ENCODE data around the gene LRWD1.

The LRWD1 gene

DNA sequence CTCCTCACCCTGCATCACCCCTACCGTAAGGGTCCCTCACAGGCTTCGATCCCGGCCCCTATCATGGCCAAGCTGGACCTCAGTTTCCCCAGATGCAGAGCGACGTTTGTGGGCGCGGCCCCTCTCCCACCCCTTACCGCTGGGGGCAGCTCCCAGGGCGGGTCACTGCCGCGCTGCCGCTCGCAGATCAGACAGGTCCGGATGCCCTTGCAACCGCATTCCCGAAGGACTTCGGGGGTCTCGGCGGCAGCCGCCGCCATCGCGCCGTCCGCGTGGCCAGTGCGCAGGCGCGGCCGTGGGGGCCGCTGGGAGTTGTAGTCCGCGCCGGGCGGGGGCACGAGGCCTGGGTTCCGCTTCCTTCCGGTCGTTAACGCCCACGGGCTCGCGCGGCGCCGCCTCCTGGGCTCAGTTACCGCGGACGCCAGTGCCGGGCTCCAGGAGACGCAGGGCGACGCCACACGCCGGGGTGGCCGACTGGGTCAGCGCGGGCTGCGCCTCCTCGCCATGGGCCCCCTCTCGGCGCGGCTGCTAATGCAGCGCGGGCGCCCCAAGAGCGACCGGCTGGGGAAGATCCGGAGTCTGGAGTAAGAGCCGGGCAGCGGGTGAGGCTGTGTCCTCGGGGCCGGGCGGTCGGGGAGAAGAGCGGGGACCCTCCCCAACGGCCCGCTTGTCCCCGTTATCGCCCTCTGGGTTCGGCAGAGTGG lies at the start of gene LRWD1, which contains the start of gene ALKBH4:
LRWD1 (plus strand) TSS at position 408 of the 704 bp plus-strand sequence; CDS start at position 505, 97 bp downstream.
ALKBH4 (minus strand) TSS at position 287 of the 704 bp plus-strand sequence; CDS start at position 260, 27 bp downstream.
- DNase-seq = peak; percentile 58

DNA sequence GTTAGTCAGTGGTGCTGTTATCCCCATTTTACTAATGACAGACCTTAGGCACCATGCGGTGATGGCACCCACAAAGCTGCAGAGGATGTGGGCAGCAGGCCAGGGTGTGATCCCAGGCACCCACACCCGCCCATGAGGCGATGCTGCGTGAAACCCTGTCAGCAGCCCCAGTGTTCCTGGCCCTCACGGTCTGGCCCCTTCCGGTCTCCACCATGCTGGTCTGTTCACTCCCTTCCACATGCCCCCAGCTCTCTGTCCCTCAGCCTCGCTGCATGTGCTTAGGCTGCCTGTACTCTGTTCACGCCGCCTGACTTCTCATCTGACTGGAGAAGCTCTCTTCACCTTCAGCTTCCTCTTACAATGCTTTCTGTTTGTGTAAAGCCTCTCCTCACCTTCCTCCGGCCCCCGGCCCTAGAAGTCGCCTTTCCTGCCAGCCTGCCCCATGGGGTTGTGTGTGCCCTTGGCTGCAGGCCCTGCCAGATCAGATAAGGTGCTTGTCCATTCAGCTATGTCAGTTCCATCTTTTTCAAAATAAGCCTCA lies 49.0 kb upstream of the LRWD1 start:
- DNase-seq = no peak

DNA sequence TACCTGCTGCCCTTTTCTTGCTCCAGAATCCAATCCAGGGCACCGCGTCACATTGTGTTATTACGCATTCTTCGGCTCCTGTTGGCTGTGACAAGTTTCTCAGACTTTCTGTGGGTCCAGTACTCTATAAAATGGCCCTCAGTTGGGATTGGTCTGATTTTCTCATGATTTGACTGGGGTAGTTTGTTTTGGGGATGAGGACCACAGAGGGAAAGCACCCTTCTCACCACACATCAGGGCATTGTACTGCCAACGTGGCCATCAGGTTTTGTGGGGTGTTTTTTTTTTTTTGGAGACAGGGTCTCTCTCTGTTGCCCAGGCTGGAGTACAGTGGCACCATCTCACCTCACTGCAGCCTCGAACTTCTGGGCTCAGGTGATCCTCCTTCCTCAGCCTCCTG lies 48.4 kb upstream of the LRWD1 start:
- DNase-seq = no peak

DNA sequence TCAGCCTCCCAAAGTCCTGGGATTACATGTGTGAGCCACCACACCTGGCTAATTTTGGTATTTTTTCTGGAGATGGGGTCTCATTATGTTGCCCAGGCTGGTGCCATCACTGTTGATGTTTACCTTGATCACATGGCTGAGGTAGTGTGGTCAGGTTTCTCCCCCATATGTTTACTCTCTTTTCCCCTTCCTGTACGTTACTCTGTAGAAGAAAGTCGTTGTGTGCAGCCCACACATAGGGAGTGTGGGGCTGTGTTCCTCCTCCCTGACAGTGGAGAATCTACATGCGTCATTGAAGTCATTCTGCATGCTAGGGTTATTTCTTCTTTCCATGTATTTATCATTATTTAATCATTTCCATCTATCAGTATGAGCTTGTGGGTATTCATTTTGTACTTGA lies 47.7 kb upstream of the LRWD1 start:
- DNase-seq = no peak

DNA sequence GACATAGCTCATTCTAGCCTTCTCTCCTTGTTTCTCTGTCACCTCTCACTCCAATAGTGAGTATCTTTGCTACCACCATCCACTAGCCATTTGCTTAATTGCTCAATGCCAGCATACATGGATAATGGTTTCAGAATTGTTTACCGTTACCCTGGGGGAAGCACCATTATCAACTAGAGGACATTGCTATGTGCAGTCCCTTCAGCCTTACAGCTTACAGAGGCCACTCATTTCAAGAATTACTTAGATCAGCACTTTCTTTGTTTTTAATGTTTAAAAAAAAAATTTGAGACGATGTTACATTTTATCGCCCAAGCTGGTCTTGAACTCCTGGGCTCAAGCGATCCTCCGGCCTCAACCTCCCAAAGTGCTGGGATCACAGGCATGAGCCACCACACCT lies 46.2 kb upstream of the LRWD1 start:
- no peak for DNase-seq

DNA sequence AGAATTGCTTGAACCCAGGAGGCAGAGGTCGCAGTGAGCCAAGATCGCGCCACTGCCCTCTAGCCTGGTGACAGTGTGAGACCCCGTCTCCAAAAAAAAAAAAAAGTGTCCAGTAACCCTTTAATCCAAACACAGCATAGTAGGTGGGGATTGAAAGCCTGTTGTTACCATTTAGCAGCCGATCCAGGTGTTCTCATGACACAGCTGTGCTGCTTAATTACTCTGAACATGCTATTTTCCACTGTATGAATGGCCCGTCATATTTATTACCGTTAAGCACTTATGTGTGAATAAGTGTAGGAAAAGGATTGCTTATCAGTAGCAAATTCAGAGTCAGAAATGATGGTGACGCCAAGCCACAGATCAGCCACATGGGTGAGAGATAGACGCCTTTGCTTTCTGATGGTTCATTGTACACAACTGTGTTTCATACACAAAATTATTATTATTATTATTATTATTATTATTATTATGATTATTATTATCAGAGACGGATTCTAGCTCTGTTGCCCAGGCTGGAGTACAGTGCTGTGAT lies 43.0 kb upstream of the LRWD1 start:
- no peak for DNase-seq

DNA sequence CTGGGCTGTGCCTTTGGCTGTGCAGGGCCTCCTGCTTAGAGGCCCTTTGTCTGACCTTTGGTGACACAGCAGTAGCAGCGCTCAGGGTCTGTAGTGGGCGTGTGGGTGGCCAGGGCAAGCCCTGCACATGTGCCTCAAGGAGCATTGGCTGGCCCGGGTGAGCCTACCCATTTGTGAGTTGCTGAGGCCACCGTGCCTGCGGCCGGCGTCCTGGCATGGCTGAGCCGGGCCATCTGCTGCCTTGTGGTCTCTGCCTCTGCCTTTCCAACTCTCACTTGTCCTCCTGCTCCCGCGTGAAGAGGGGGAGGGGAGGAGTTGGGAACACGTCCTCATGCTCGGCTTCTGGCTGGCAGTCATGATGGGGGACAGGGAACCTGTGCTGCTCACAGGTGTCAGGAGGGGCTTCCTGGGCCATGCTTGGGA lies 40.6 kb upstream of the LRWD1 start:
- no peak for DNase-seq

DNA sequence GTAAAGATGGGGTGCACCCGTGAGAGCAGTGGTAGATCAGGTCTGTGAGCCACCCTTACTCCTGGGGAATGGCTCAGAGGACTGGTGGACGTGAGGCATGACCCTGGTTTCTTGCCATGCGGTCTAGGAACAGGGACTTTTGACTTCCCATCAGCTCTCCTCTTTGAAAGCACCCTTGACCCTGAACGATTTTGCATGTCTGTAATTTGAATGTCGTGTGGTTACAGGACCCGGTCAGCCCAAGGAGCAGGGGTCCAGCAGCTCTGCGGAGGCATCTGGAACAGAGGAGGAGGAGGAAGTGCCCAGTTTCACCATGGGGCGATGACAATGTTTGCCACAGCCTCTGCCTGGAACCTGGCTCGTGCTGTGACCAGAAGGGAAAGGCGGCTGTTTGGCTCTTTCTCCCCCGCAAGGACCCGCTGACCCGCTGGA lies 40.0 kb upstream of the LRWD1 start:
- DNase-seq = no peak

DNA sequence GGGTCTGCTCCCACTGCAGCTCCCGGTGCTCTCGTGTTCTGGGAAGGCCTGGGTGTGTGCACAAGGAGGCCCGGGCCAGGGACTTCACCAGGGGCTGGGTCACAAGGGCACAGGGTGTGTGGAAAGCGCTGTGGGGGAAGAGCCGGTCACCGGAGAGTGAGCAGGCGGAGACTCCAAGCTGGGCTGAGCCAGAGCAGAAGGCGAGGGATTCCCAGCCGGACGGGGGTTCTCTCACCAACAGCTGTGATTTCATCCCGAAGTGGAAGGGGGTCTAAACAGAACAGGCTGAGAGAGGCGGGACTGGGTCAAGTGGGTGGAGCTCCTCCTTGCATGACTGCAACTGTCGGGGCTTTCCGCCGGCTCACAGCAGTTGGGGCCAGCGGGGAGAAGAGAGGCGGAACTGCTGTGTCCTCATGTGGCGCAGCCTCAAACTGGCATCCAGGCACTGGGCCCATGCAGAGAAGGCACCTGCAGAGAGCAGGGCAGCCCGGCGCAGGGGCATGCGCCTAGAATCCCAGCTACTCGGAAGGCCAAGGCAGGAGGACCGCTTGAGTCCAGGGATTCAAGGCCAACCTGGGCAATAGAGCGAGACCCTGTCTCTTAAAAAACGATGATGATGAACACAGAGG lies 39.0 kb upstream of the LRWD1 start:
- no peak for DNase-seq

DNA sequence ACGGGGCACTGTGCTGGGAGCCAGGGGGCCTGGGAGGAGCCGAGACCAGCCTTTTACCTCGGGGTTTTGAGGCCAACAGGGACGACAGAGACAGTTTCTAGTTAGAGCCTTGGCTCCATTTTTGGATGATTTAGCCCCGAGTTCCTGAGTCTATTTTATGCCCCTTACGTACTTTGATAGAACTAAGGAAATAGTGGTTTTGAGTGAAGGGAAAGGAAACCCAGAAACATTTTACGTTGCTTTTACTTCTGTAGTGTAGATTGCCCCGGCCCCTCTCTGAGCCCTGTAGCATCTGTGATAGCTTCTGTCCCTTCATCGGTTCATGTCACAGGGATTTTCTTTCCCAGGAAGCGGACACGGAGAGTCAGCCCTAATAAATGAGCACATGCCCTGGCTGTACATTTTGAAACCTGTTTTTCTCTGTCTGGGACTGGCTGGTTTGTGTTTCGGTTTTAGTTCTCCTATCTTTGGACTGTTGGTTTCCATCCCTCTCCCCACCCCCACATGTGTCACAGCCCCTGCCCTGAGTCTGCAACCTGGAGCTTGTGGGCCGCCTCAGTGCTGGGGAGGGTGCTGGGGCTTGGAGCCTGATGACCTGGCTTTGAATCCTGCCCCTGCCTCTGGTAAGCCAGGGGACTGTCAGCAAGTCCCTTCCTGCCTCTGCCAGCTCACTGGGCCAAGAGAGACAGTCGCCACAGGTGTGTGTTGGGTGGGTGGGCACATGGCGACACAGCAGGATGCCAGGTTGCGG lies 38.3 kb upstream of the LRWD1 start:
- DNase-seq = no peak

DNA sequence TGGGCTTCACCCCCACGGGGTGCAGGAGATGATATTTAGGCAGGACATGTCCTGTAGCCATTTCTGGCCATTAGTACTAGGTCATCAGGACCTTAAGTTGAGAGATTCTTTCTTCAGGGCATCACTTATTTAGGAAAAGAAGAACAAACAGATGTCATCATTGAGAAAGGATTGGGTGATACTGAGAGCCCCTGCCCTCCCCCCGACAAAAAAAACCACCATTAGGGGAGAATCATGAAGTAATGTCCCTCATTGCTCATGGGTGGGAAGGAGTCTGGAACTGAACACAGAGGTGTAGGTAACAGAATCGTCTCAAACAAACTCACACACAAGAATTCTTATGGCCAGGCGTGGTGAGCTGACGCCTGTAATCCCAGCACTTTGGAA lies 37.8 kb upstream of the LRWD1 start:
- DNase-seq = no peak

DNA sequence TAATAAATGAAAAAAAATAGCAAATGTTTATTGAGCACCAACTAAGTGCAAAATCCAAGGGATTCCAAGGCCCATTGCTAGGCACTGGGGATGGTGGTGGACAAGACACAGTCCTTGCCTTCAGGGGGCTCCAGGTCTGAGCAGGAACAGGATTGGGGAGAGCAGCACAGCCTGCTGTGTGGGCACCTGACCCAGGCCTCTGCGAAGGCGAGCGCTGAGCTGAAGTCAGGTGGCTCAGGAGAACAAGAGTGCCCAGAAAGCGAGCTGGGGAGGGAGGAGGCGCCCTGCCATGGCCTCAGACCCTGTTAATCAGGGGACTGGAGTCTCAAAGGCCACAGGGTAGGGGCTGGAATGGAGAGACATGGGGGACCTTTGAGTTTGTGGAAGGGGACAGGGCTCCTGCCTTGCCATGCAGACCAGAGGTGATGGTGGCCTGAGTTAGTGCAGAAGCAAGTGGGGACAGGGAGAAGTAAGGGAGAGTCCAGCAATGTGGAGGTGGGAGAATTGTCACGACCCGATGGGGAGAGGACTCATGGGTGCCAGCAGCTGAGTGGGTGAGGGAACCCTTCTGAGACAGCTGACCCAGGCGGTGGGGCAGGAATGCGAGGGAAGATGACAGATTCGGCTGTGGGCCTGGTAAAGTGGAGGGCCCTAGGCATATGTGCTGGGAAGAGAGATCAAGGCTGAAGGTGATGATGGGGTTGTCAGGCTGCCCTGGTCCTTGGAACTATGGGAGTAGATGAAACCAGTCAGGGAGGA lies 35.5 kb upstream of the LRWD1 start:
- no peak for DNase-seq

DNA sequence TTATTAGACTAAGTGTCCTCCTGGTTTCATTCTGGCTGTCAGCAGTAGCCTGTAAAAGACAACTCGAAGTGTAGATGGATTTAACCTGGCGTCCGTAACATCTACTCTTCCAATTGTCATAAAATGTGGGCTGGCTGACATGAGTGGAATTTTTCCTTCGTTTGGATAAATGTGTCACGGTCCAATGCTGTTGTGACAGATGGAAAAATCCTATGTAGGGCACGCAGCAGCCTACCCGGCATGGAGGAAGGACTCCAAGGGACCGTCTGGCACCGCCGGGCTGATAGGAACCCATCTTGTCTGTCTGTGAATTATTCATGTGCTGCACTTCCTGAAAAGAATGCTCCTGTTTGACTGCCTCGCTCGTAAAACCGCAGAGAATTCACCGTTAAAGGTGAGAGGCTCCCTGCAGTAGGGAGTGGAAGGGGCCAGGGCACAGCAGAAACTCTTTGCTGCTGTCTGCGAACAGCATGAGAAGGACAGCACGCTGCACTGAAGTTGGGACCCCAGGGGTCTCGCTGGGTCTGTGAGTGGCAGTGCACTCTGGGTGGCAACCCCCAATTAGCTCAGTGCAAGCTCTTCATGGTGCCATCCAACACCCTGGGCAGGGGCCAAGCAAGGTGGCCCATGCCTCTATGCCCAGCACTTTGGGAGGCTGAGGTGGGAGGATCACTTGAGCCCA lies 33.0 kb upstream of the LRWD1 start:
- DNase-seq = peak; percentile 78

DNA sequence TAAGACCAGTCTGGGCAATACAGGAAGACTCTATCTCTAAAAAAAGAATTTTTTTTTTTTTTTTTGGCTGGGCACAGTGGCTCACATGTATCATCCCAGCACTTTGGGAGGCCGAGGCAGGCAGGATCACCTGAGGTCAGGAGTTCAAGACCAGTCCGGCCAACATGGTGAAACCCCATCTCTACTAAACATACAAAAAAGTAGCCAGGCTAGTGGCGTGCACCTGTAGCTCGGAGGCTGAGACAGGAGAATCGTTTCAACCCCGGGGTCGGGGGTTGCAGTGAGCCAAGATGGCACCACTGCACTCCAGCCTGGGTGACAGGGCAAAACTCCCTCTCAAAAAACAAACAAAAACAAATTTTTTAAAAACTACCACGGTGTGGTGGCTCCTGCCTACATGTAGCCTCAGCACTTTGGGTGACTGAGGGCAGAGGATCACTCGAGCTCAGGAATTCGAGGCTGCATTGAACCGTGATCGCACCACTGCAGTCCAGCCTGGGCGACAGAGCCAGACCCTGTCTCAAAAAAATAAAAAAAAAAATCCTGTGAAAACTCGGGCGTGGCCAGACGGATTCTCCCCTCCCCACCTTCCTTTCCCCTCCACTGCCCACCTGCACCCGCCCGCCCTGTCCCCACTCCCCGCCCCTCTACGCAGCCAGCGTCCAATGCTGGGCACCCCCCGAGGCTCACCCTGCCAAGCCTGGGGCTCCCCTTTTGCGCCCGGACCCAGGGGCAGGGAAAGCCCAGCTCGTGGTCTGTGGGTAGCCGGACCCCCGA lies 32.2 kb upstream of the LRWD1 start:
- no peak for DNase-seq

DNA sequence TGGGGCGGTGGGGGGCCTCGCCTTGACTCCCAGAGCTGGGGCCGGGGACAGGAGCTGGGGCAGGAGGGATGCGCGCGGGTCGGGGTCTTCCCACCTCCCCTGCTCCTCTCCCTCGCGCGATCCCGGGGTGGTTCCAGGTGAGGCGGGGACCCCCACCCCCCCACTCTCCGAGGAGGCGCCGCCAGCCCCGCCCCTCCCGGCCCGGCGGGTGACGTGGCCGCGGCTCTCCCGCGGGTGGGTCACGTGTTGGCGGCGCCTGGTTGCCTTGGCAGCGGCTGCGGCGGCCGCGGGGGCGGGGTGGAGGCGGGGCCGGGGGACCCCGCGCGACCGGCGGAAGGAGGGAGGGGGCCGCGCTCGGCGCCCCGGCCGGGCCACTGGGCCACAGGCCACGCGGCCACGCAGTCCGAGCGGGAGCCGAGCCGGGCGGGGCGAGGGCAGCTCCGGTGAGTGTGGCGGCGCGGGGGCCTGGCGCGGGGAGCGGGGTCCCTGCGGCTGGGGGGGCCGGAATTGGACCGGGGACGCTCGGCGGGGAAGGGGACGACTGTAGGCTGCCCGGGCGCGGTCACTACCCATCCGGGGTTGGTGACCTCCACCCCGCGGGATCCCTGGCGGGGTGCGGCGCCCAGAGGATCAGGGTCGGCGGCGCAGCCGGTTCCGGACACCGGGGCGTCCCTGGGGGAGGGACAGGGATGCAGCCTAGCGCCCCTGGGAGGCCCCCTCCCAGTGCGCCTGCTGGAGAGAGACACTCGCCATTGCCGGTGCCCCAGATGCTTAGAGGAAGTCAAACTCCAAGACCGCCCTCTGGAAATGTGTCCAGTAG lies 31.4 kb upstream of the LRWD1 start, which contains the start of gene ORAI2:
ORAI2 (plus strand) TSS at position 357 of the 820 bp plus-strand sequence. CDS start 5,382 bp downstream, outside the sequence.
- peak; percentile 10 for DNase-seq

DNA sequence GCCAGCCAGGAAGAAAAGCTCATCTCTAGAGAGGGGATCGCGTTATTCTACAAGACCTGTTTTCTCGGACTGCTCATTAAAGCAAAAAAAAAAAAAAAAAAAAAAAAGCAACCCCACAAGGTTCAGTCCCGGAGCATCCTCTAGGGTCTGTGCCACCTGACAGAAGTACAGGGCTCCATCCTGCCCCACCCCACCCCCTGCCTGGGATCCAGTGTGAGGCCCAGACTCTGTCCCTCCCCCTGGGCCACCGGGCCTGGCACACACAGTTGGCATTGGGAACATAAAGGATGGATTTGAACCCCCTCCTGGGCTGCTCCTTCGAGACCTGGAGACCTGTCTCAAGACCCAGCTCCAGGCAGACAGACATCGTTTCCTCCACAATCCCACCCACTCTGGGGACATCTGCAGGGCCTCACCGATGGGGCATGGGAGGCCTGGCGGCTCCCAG lies 30.7 kb upstream of the LRWD1 start:
- DNase-seq = no peak

DNA sequence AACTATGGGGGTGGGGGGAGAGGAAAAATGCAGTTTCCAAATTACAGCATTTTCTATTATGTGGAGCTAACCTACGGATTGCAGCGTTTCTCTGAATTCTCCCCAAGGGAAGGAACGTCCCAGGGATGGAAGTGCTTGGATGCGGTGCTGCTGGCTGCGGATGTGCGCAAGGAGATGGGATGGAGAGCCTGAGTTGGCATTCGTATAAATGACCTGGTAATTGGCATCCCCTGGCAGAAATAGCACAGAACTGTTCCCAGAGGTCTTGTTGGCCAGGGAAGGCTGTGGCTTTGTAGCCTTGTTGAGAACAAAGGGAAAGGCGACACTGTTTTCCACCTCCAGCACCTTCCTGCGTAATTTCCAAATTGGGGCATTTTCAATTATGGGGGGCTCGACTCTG lies 28.7 kb upstream of the LRWD1 start:
- DNase-seq = no peak

DNA sequence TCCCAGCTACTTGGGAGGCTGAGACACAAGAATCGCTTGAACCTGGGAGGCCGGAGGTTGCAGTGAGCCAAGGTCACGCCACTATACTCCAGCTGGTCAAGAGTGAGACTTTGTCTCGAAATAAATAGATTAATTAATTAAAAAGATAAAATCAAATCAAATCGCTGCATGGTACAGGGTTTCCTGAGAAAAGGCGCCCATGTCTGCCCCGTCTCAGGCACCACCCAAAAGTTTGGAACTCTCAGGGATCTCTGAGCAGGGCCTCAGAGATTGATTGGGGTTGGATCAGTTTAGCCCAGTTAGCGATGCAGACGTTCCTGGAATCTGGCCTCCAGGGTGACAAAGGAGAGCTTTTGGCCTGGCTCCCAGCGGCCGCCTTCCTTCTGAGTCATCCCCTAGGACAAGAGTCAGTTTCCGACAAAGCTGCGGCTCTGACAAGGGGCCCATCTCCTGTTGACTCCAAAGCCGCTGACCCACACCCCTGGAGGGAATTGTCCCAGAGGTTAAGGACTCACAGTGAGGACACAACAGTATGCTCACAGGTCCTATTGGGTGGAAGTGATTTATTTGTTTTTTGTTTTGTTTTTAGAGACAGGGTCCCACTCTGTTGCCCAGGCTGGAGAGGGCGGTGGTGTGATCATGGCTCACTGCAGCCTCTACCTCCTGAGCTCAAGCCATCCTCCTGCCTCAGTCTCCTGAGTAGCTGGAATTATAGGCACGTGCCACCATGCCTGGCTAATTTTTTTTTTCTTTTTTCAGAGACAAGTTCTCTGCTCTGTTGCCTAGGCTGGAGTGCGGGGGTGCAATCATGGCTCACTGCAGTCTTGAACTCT lies 24.6 kb upstream of the LRWD1 start:
- no peak for DNase-seq

All from DMS153 (cell line).